Keratinocyte (primary cell): Measurements from ENCODE around the gene DOCK1. TPM values are rescaled to one million over a fixed set of nuclear protein-coding genes. Genes with fewer than 3 reads are reported as not detected.
"Not testable (repeated sequence)": the region's sequence is repeated elsewhere in the genome, so short reads cannot be mapped to it uniquely, and the experiment has no call there.

Source experiments
- DNase-seq: peaks from one replicate; pipeline ENCODE4 v3.0.0-alpha.2; 2011; ENCODE audit warnings: low read depth, missing footprints, low spot score
- FAIRE-seq: peaks from 2 replicates; lab custom pipeline; 2011; peaks lifted over from hg19 to GRCh38; lab: Jason Lieb, UNC
- H2AFZ ChIP-seq: 2 replicates; pipeline ENCODE4 v1.6.0; 2012; ENCODE audit warnings: low read length, control low read depth, inconsistent platforms; ENCODE audit not compliant: control insufficient read depth
- H3K27ac ChIP-seq: 2 replicates; pipeline ENCODE4 v1.5.1; 2011; ENCODE audit warnings: low read length; ENCODE audit not compliant: control insufficient read depth, insufficient read depth
- H3K27me3 ChIP-seq: 3 replicates; pipeline ENCODE4 v1.6.0; 2011; ENCODE audit warnings: low read length; ENCODE audit not compliant: control insufficient read depth, insufficient read depth; ENCODE audit errors: extremely low read depth
- H3K36me3 ChIP-seq, 2 experiments: 2 replicates in 1 of 2; 3 replicates in 1 of 2; pipeline ENCODE4 v1.5.1; 2011; ENCODE audit warnings: low read length in 2 of 2, mild to moderate bottlenecking in 1 of 2; ENCODE audit not compliant: control insufficient read depth in 2 of 2, insufficient read depth in 2 of 2; ENCODE audit errors: extremely low read depth in 1 of 2
- H3K4me1 ChIP-seq: 3 replicates; pipeline ENCODE4 v1.5.1; 2011; ENCODE audit warnings: low read length; ENCODE audit not compliant: control insufficient read depth, insufficient read depth; ENCODE audit errors: extremely low read depth
- H3K4me2 ChIP-seq: 3 replicates; pipeline ENCODE4 v1.6.0; 2011; ENCODE audit warnings: low read depth, low read length; ENCODE audit not compliant: control insufficient read depth, insufficient read depth; ENCODE audit errors: extremely low read depth
- H3K4me3 ChIP-seq, 3 experiments: fragments of 200-600 bp in 1 of 3; sonication (generic) in 1 of 3; 2 replicates in 2 of 3; 3 replicates in 1 of 3; pipeline ENCODE4 v1.5.1; 2011 to 2016; ENCODE audit warnings: low read length in 3 of 3, mild to moderate bottlenecking in 3 of 3, control low read depth in 2 of 3, inconsistent platforms in 1 of 3, low read depth in 1 of 3, mixed read lengths in 1 of 3, mixed run types in 1 of 3, moderate library complexity in 1 of 3; ENCODE audit not compliant: control insufficient read depth in 2 of 3, insufficient read depth in 2 of 3; ENCODE audit errors: extremely low read depth in 1 of 3
- H3K79me2 ChIP-seq: 2 replicates; pipeline ENCODE4 v1.6.0; 2012; ENCODE audit warnings: low read length; ENCODE audit not compliant: control insufficient read depth, insufficient read depth
- H3K9ac ChIP-seq: 3 replicates; pipeline ENCODE4 v1.6.0; 2011; ENCODE audit warnings: low read length; ENCODE audit not compliant: control insufficient read depth, insufficient read depth; ENCODE audit errors: extremely low read depth
- H3K9me1 ChIP-seq: 3 replicates; pipeline ENCODE4 v1.6.0; 2011; ENCODE audit warnings: low read length; ENCODE audit not compliant: control insufficient read depth, insufficient read depth; ENCODE audit errors: extremely low read depth
- H3K9me3 ChIP-seq: 2 replicates; pipeline ENCODE4 v1.5.1; 2012; ENCODE audit warnings: low read depth, low read length; ENCODE audit not compliant: control insufficient read depth
- H4K20me1 ChIP-seq: 3 replicates; pipeline ENCODE4 v1.6.0; 2011; ENCODE audit warnings: low read length; ENCODE audit not compliant: control insufficient read depth, insufficient read depth; ENCODE audit errors: extremely low read depth
- EZH2 ChIP-seq: IDR thresholded peaks from one replicate; pipeline ENCODE4 v1.6.1; 2012; ENCODE audit warnings: inconsistent platforms, mild to moderate bottlenecking, low read length, moderate library complexity
- dilution Hi-C: fragments of 300-500 bp; cut with MboI; formaldehyde crosslinking; loops from one replicate; pipeline ENCODE4 v1.7.0; 2020; ENCODE audit warnings: low sequenced_read_pairs; ENCODE audit not compliant: extremely low pct_ligation_motif_present
- polyA plus RNA-seq, 5 experiments: library from polyadenylated mRNA; depleted of rRNA in 3 of 5; stranded (reverse) in 3 of 5; stranded (forward) in 1 of 5; unstranded in 1 of 5; fragments of >200 nt; gene quantifications; 1 replicate in 1 of 5; 2 replicates in 3 of 5; 3 replicates in 1 of 5; pipeline versions ENCODE4 v1.2.1 to v1.2.3, GENCODE V29; 2011 to 2012; ENCODE audit warnings: missing spikeins in 2 of 5, low read depth in 1 of 5, low replicate concordance in 1 of 5
- TF ChIP-seq, protein P1 (sequence below), 3 experiments: IDR thresholded peaks in 1 of 3; conservative IDR thresholded peaks in 1 of 3; optimal IDR thresholded peaks in 1 of 3; 2 replicates in 2 of 3; 3 replicates in 1 of 3; pipeline versions ENCODE3 to v1.5.1; 2011; ENCODE audit warnings: low read length in 3 of 3, mild to moderate bottlenecking in 3 of 3, moderate library complexity in 2 of 3, control low read depth in 1 of 3, inconsistent platforms in 1 of 3; ENCODE audit not compliant: insufficient read depth in 2 of 3; ENCODE audit errors: extremely low read depth in 1 of 3

Gene DOCK1
- polyA plus RNA-seq, 1 donor (not counting 4 experiments of a cell fraction or from before 2014, with no cell fraction given) = 15.7 TPM

DNA sequence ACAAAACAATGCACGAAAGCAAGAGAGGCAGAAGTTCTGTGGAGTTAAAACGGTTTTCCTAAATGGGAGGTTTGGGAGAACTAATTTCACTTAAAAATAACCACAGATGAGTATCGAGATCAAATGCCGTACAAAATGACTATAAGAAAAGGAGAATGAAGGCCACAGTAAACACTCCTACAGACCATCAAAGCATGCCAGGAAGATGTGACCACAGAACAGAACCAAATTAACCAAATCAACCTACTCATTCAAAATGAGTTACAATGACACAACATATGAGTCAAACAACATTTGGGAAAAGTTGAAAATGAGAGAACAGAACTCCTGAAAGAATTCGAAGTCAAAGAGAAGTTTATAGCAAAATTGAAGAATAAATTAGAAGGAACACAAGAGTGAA, 24.3 kb upstream of the DOCK1 start:
- Histone ChIP-seq H2AFZ (no peak overlapping the region), H4K20me1 (no peaks in the 10 kb centered on the region), H3K36me3 (no peaks in the 10 kb centered on the region), H3K4me3 (no peak overlapping the region), H3K9ac (no peak overlapping the region), H3K9me3 (no peaks in the 10 kb centered on the region), H3K9me1 (no peaks in the 10 kb centered on the region), H3K4me1 (peaks cover 2% of the 10 kb centered on the region), H3K4me2 (no peak overlapping the region), H3K79me2 (no peaks in the 10 kb centered on the region), H3K27ac (no peak overlapping the region), H3K27me3 (peaks cover 6% of the 10 kb centered on the region)
- dilution Hi-C loops = no loop called here
- TF ChIP-seq, protein P1, sequence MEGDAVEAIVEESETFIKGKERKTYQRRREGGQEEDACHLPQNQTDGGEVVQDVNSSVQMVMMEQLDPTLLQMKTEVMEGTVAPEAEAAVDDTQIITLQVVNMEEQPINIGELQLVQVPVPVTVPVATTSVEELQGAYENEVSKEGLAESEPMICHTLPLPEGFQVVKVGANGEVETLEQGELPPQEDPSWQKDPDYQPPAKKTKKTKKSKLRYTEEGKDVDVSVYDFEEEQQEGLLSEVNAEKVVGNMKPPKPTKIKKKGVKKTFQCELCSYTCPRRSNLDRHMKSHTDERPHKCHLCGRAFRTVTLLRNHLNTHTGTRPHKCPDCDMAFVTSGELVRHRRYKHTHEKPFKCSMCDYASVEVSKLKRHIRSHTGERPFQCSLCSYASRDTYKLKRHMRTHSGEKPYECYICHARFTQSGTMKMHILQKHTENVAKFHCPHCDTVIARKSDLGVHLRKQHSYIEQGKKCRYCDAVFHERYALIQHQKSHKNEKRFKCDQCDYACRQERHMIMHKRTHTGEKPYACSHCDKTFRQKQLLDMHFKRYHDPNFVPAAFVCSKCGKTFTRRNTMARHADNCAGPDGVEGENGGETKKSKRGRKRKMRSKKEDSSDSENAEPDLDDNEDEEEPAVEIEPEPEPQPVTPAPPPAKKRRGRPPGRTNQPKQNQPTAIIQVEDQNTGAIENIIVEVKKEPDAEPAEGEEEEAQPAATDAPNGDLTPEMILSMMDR (optimal IDR thresholded peaks at IDR 0.05 in 1 of 3, IDR thresholded peaks at IDR 0.05 in 1 of 3, conservative IDR thresholded peaks at IDR 0.05 in 1 of 3; ENCODE audit: extremely low read depth in 1 of 3, insufficient read depth in 2 of 3, low read length in 3 of 3) = no peak
- no peak for TF ChIP-seq EZH2
- no peak for DNase-seq
- no peak for FAIRE-seq

DNA sequence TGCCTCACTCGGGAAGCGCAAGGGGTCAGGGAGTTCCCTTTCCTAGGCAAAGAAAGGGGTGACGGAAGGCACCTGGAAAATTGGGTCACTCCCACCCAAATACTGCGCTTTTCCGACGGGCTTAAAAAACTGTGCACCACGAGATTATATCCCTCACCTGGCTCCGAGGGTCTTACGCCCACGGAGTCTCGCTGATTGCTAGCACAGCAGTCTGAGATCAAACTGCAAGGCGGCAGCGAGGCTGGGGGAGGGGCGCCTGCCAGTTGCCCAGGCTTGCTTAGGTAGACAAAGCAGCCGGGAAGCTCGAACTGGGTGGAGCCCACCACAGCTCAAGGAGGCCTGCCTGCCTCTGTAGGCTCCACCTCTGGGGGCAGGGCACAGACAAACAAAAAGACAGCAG, 23.2 kb upstream of the DOCK1 start:
- H4K20me1 ChIP-seq, DNase-seq, H3K36me3 ChIP-seq, H3K27me3 ChIP-seq, H3K9ac ChIP-seq, H3K9me3 ChIP-seq, H3K4me1 ChIP-seq, dilution Hi-C loops, H3K79me2 ChIP-seq, FAIRE-seq, H3K9me1 ChIP-seq: not testable (repeated sequence)
- H3K4me2 ChIP-seq = peak overlapping the region; percentile 56
- peak overlapping the region; percentile 26 to 42 (median 35) for H3K4me3 ChIP-seq
- peak overlapping the region; percentile 40 for H3K27ac ChIP-seq
- H2AFZ ChIP-seq = peak overlapping the region; percentile 91

- H2AFZ ChIP-seq, H4K20me1 ChIP-seq, H3K36me3 ChIP-seq, H3K27ac ChIP-seq, H3K27me3 ChIP-seq, H3K4me2 ChIP-seq, FAIRE-seq, H3K4me3 ChIP-seq, H3K9me3 ChIP-seq, H3K9me1 ChIP-seq, H3K79me2 ChIP-seq, dilution Hi-C loops, H3K4me1 ChIP-seq, H3K9ac ChIP-seq: not testable (repeated sequence)
- DNase-seq = peak; percentile 23
Observed at GRCh38 chr10:126888436-126888835, 16.8 kb upstream of the DOCK1 start.
